Central memory CD8-positive, alpha-beta T cell (primary cell): Measurements from ENCODE around the gene GUCA2B.

ENCODE experiments used
- ATAC-seq: fragments of 150-1000 bp; cut with Tn5 transposase; replicated peaks from 2 replicates; pipeline ENCODE4 v1.10.0; 2022; ENCODE audit warnings: mild to moderate bottlenecking, moderate FRiP score, moderate number of reproducible peaks; ENCODE audit not compliant: poor library complexity, severe bottlenecking; ENCODE audit errors: extremely low read depth
- DNase-seq, 2 donors: peaks; one replicate each; pipeline ENCODE4 v3.0.0; 2021; ENCODE audit warnings: low spot score in 2 of 2
- H3K27ac Mint-ChIP-seq: one replicate; pipeline ENCODE4 v1.8.0; 2022; ENCODE audit warnings: low read depth, mild to moderate bottlenecking, moderate library complexity, mixed read lengths
- H3K27me3 Mint-ChIP-seq: one replicate; pipeline ENCODE4 v1.8.0; 2022; ENCODE audit warnings: mixed read lengths
- H3K36me3 Mint-ChIP-seq: one replicate; pipeline ENCODE4 v1.8.0; 2022; ENCODE audit warnings: mild to moderate bottlenecking, moderate library complexity, mixed read lengths; ENCODE audit not compliant: insufficient read depth
- H3K4me1 Mint-ChIP-seq: one replicate; pipeline ENCODE4 v1.8.0; 2022; ENCODE audit warnings: mixed read lengths
- H3K4me3 Mint-ChIP-seq: one replicate; pipeline ENCODE4 v1.8.0; 2022; ENCODE audit warnings: mild to moderate bottlenecking, moderate library complexity, mixed read lengths
- H3K9me3 Mint-ChIP-seq: one replicate; pipeline ENCODE4 v1.8.0; 2022; ENCODE audit warnings: mixed read lengths

The GUCA2B gene

DNA sequence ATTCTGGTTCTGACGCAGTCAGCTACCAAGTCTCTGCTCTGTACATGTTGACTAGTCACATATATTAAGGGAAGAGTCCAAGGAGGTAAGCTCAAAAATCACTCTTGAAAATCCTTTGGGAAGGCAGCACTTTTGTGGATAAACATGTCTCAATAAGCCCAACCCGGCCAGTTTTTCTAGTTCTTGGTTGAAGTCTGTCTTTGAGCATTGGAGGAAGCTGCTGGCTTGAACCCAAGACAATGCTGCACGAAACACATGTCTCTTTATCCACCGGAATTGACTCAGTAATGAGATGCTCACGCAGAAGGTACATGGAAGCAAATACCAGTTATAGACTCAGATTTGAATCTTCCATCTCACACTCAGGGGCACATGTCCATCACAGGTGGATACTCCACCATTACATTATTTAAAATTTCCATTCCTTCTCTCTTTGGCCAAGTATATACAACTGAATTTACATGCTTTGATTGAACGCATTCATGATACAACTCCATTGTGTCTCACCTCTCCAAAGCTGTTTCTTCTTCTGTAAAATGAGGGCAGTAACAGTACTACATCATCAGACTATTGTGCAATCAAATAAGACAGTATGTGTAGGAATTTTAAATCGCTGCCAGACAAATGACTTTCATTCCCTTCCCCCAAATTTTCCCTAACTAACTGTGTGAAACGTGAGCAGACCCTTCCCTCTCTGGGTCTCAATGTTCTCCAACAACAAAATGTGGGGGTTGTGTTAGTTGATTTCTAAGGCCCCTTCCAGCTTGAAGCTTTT lies 20.9 kb downstream of the GUCA2B start:
- H3K4me3 Mint-ChIP-seq: no peak overlapping the region
- peaks cover 4% of the 10 kb centered on the region for H3K4me1 Mint-ChIP-seq
- no peak overlapping the region for H3K27ac Mint-ChIP-seq
- DNase-seq (no peak), ATAC-seq (no peak)
- H3K9me3 Mint-ChIP-seq: no peaks in the 10 kb centered on the region
- H3K36me3 Mint-ChIP-seq: peaks cover 12% of the 10 kb centered on the region
- H3K27me3 Mint-ChIP-seq: no peaks in the 10 kb centered on the region

DNA sequence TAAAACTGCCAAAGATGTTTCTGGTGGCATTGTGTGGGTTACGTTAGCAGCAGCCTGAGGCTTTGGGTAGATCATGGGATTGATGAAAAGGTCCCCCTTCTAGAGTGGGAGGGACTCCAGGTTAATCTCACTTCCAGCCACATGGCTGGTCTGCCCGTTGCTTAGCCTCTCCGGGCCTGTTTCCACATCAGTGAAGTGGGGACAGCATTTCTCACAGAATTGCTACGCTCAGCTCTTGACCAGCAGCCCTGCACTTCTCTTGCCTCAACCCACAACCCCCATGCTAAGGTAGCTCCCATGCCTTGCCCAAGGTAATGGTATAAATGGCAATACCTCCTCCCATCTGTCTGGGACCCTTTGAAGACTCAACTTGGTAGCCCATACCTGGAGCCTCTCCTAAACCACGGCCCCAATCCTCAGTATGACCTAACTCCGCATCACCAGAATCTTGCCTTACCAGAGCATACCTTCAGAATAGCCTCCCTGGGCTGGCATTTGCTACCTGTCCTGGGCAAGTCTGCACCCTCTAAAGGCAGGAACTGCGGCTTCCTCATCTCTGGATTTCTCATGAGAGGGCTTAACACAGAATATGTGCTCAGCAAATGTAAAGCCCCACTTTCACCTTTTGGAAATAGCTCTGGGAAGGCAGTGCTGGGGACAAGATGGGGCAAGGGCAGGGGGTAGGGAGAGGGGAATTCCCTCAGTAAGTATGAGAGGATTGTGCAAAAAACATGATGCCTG lies 22.3 kb downstream of the GUCA2B start:
- ATAC-seq (no peak), DNase-seq (no peak)
- H3K27ac Mint-ChIP-seq: no peak overlapping the region
- H3K9me3 Mint-ChIP-seq: no peaks in the 10 kb centered on the region
- no peaks in the 10 kb centered on the region for H3K27me3 Mint-ChIP-seq
- H3K4me3 Mint-ChIP-seq: no peak overlapping the region
- H3K36me3 Mint-ChIP-seq: peaks cover 15% of the 10 kb centered on the region
- H3K4me1 Mint-ChIP-seq: peaks cover 4% of the 10 kb centered on the region

GRCh38 chr1:42176902-42177519 lies 23.8 kb downstream of the GUCA2B start:
- DNase-seq: no peak
- peaks cover 4% of the 10 kb centered on the region for H3K4me1 Mint-ChIP-seq

GRCh38 chr1:42177541-42177981 lies 24.4 kb downstream of the GUCA2B start:
- Mint-ChIP-seq H3K27ac (peak overlapping the region; percentile 41), H3K4me1 (peaks cover 4% of the 10 kb centered on the region), H3K27me3 (no peaks in the 10 kb centered on the region), H3K36me3 (peaks cover 10% of the 10 kb centered on the region), H3K4me3 (no peak overlapping the region), H3K9me3 (no peaks in the 10 kb centered on the region)
- DNase-seq (no peak), ATAC-seq (no peak)

More at GRCh38 chr1:42176902-42177519, 23.8 kb downstream of the GUCA2B start:
- Mint-ChIP-seq H3K27me3 (no peaks in the 10 kb centered on the region), H3K27ac (no peak overlapping the region), H3K4me3 (no peak overlapping the region), H3K36me3 (peaks cover 15% of the 10 kb centered on the region), H3K9me3 (no peaks in the 10 kb centered on the region)
- ATAC-seq: no peak

GRCh38 chr1:42178249-42178648 lies 25.0 kb downstream of the GUCA2B start:
- no peaks in the 10 kb centered on the region for H3K9me3 Mint-ChIP-seq
- H3K27me3 Mint-ChIP-seq: no peaks in the 10 kb centered on the region
- H3K4me3 Mint-ChIP-seq: no peak overlapping the region
- DNase-seq (no peak), ATAC-seq (no peak)
- peak overlapping the region; percentile 41 for H3K27ac Mint-ChIP-seq
- H3K36me3 Mint-ChIP-seq: peaks cover 10% of the 10 kb centered on the region
- H3K4me1 Mint-ChIP-seq: peaks cover 4% of the 10 kb centered on the region

- Mint-ChIP-seq H3K9me3 (no peaks in the 10 kb centered on the region), H3K4me1 (peaks cover 4% of the 10 kb centered on the region), H3K4me3 (no peak overlapping the region), H3K27me3 (no peaks in the 10 kb centered on the region), H3K36me3 (peaks cover 10% of the 10 kb centered on the region), H3K27ac (no peak overlapping the region)
- ATAC-seq: no peak
- no peak for DNase-seq
Measured at GRCh38 chr1:42179275-42179674, 26.1 kb downstream of the GUCA2B start.

- H3K36me3 Mint-ChIP-seq: peaks cover 11% of the 10 kb centered on the region
- H3K27ac Mint-ChIP-seq: no peak overlapping the region
- peaks cover 4% of the 10 kb centered on the region for H3K4me1 Mint-ChIP-seq
- no peak overlapping the region for H3K4me3 Mint-ChIP-seq
- no peaks in the 10 kb centered on the region for H3K27me3 Mint-ChIP-seq
- DNase-seq (no peak), ATAC-seq (no peak)
- H3K9me3 Mint-ChIP-seq: no peaks in the 10 kb centered on the region
Measured at GRCh38 chr1:42179900-42180329, 26.7 kb downstream of the GUCA2B start.

GRCh38 chr1:42181687-42182086 lies 28.5 kb downstream of the GUCA2B start:
- H3K4me1 Mint-ChIP-seq: peaks cover 3% of the 10 kb centered on the region

GRCh38 chr1:42183210-42183956 lies 30.2 kb downstream of the GUCA2B start:
- Mint-ChIP-seq H3K27me3 (no peaks in the 10 kb centered on the region), H3K36me3 (peaks cover 29% of the 10 kb centered on the region), H3K27ac (no peak overlapping the region), H3K4me1 (no peaks in the 10 kb centered on the region), H3K9me3 (no peaks in the 10 kb centered on the region), H3K4me3 (no peak overlapping the region)
- ATAC-seq (no peak), DNase-seq (no peak)

More at GRCh38 chr1:42181687-42182086, 28.5 kb downstream of the GUCA2B start:
- DNase-seq (no peak), ATAC-seq (no peak)
- peak overlapping the region; percentile 52 for H3K27ac Mint-ChIP-seq
- no peaks in the 10 kb centered on the region for H3K27me3 Mint-ChIP-seq
- peaks cover 19% of the 10 kb centered on the region for H3K36me3 Mint-ChIP-seq
- H3K9me3 Mint-ChIP-seq: no peaks in the 10 kb centered on the region
- no peak overlapping the region for H3K4me3 Mint-ChIP-seq

DNA sequence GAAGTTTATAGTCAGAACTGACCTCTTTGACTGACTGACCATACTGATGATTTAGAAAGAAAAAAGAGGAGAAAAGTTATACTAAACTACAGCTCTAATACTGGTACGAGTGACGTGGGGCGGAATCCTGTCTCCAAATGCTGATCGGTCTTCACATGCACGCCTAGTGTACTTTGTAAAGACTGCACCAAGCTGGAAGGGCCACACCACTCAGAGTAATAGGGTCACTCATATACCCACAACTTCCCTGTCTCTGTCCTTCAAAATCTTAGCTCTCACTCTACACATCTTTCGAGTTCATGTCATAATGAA lies 30.7 kb downstream of the GUCA2B start:
- no peaks in the 10 kb centered on the region for H3K4me1 Mint-ChIP-seq
- DNase-seq (no peak), ATAC-seq (no peak)
- no peaks in the 10 kb centered on the region for H3K27me3 Mint-ChIP-seq
- no peak overlapping the region for H3K27ac Mint-ChIP-seq
- H3K4me3 Mint-ChIP-seq: no peak overlapping the region
- peaks cover 29% of the 10 kb centered on the region for H3K36me3 Mint-ChIP-seq
- no peaks in the 10 kb centered on the region for H3K9me3 Mint-ChIP-seq

- no peaks in the 10 kb centered on the region for H3K4me1 Mint-ChIP-seq
- H3K27me3 Mint-ChIP-seq: no peaks in the 10 kb centered on the region
- no peak overlapping the region for H3K4me3 Mint-ChIP-seq
- no peak for ATAC-seq
- no peaks in the 10 kb centered on the region for H3K9me3 Mint-ChIP-seq
- DNase-seq: no peak
- peaks cover 29% of the 10 kb centered on the region for H3K36me3 Mint-ChIP-seq
- no peak overlapping the region for H3K27ac Mint-ChIP-seq
Measured at GRCh38 chr1:42184616-42185015, 31.4 kb downstream of the GUCA2B start.

DNA sequence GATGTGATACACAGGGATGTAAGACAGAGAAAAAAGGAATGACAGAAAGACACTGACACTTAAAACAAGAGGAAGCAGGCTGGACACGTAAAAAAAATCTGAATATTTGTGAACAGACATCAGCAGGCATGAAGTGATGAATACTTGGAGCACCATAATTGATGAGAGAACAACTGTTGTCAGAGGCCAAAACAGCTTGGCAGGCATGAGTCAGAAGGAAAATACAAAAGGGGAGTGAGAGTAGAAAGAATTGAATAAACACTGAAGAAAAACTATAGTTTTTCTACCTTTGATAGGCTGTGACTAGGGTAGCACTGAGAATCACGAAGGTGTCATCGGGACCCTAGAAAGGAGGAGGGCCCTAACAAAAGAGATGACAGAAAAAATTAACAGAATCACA lies 32.9 kb downstream of the GUCA2B start:
- H3K4me3 Mint-ChIP-seq: no peak overlapping the region
- H3K9me3 Mint-ChIP-seq: no peaks in the 10 kb centered on the region
- ATAC-seq (no peak), DNase-seq (no peak)
- no peaks in the 10 kb centered on the region for H3K27me3 Mint-ChIP-seq
- H3K36me3 Mint-ChIP-seq: peaks cover 31% of the 10 kb centered on the region
- H3K27ac Mint-ChIP-seq: no peak overlapping the region
- H3K4me1 Mint-ChIP-seq: peaks cover 2% of the 10 kb centered on the region
